Neuronal stem cell (in vitro differentiated cells): ENCODE results near the gene ARPC4.

Source experiments
- DNase-seq: peaks from one replicate; pipeline ENCODE4 v3.0.0-alpha.2; 2013; ENCODE audit warnings: low spot score
- H2AFZ ChIP-seq: one replicate; pipeline ENCODE4 v1.6.1; 2013; ENCODE audit warnings: mild to moderate bottlenecking, low read length, inconsistent platforms
- H2AK5ac ChIP-seq: 2 replicates; pipeline ENCODE4 v1.6.1; 2013; ENCODE audit warnings: low read depth, mild to moderate bottlenecking, inconsistent platforms, low read length, moderate library complexity, mixed read lengths
- H2BK120ac ChIP-seq: 2 replicates; pipeline ENCODE4 v1.6.1; 2013; ENCODE audit warnings: low read depth, mild to moderate bottlenecking, inconsistent platforms, low read length, moderate library complexity, mixed read lengths
- H2BK12ac ChIP-seq: one replicate; pipeline ENCODE4 v1.6.1; 2013; ENCODE audit warnings: low read length, inconsistent platforms
- H2BK15ac ChIP-seq: 2 replicates; pipeline ENCODE4 v1.6.1; 2013; ENCODE audit warnings: mild to moderate bottlenecking, low read length, inconsistent platforms, mixed read lengths
- H2BK5ac ChIP-seq: one replicate; pipeline ENCODE4 v1.6.1; 2013; ENCODE audit warnings: inconsistent platforms, mild to moderate bottlenecking, low read length, moderate library complexity
- H3K14ac ChIP-seq: one replicate; pipeline ENCODE4 v1.6.1; 2013; ENCODE audit warnings: low read length, inconsistent platforms
- H3K18ac ChIP-seq: 2 replicates; pipeline ENCODE4 v1.6.1; 2013; ENCODE audit warnings: low read length, inconsistent platforms
- H3K23ac ChIP-seq: 2 replicates; pipeline ENCODE4 v1.6.1; 2013; ENCODE audit warnings: low read depth, mild to moderate bottlenecking, mixed read lengths, low read length, inconsistent platforms; ENCODE audit not compliant: poor library complexity
- H3K27ac ChIP-seq: replicated peaks from 3 replicates; pipeline ENCODE4 v1.5.1; 2013; ENCODE audit warnings: low read length, inconsistent platforms
- H3K27me3 ChIP-seq, 3 experiments: 2 replicates each; pipeline ENCODE4 v1.6.1; 2013; ENCODE audit warnings: low read length in 3 of 3, mild to moderate bottlenecking in 2 of 3, inconsistent platforms in 1 of 3, low read depth in 1 of 3, mixed read lengths in 1 of 3, moderate library complexity in 1 of 3; ENCODE audit not compliant: control insufficient read depth in 3 of 3, insufficient read depth in 3 of 3
- H3K36me3 ChIP-seq, 2 donors: replicated peaks in 1 of 2; 2 replicates each; pipeline ENCODE4 v1.6.1; 2013; ENCODE audit warnings: low read length in 2 of 2; ENCODE audit not compliant: control insufficient read depth in 2 of 2, insufficient read depth in 2 of 2
- H3K4ac ChIP-seq: 2 replicates; pipeline ENCODE4 v1.6.1; 2013; ENCODE audit warnings: inconsistent platforms, mild to moderate bottlenecking, low read length, moderate library complexity
- H3K4me1 ChIP-seq, 2 donors: 1 replicate in 1 of 2; 2 replicates in 1 of 2; pipeline ENCODE4 v1.6.1; 2013; ENCODE audit warnings: low read length in 2 of 2, low read depth in 1 of 2; ENCODE audit not compliant: control insufficient read depth in 2 of 2, insufficient read depth in 1 of 2
- H3K4me2 ChIP-seq: one replicate; pipeline ENCODE4 v1.6.1; 2013; ENCODE audit warnings: mild to moderate bottlenecking, low read length, inconsistent platforms; ENCODE audit not compliant: insufficient read depth, poor library complexity, severe bottlenecking
- H3K4me3 ChIP-seq, 2 donors: 2 replicates each; pipeline ENCODE4 v1.5.1; 2013; ENCODE audit warnings: low read length in 2 of 2, mild to moderate bottlenecking in 2 of 2, inconsistent platforms in 1 of 2, moderate library complexity in 1 of 2
- H3K79me1 ChIP-seq: one replicate; pipeline ENCODE4 v1.6.1; 2013; ENCODE audit warnings: low read depth, mild to moderate bottlenecking, inconsistent platforms, low read length, moderate library complexity
- H3K9ac ChIP-seq: one replicate; pipeline ENCODE4 v1.6.1; 2013; ENCODE audit warnings: mild to moderate bottlenecking, low read depth, low read length, inconsistent platforms; ENCODE audit not compliant: poor library complexity
- H3K9me3 ChIP-seq, 2 donors: replicated peaks in 1 of 2; 2 replicates each; pipeline versions ENCODE3 to v1.6.1; 2013; ENCODE audit warnings: low read length in 2 of 2, mild to moderate bottlenecking in 2 of 2, inconsistent platforms in 1 of 2, low read depth in 1 of 2, mixed read lengths in 1 of 2, moderate library complexity in 1 of 2; ENCODE audit not compliant: control insufficient read depth in 2 of 2, insufficient read depth in 1 of 2
- H4K8ac ChIP-seq: one replicate; pipeline ENCODE4 v1.6.1; 2013; ENCODE audit warnings: low read depth, mild to moderate bottlenecking, inconsistent platforms, low read length, moderate library complexity
- H4K91ac ChIP-seq: one replicate; pipeline ENCODE4 v1.6.1; 2013; ENCODE audit warnings: low read length, low read depth, mild to moderate bottlenecking, inconsistent platforms; ENCODE audit not compliant: poor library complexity
- WGBS, 2 donors: extraction: QIAGEN DNeasy Blood & Tissue Kit; methylation state at CpG; one replicate each; pipeline ENCODE4 v1.1.7; 2013; ENCODE audit warnings: missing lambda C conversion rate in 2 of 2, mixed read lengths in 1 of 2; ENCODE audit not compliant: insufficient read length in 2 of 2, insufficient replicate concordance in 1 of 2; ENCODE audit errors: extremely low coverage in 2 of 2; 5-methylcytosine and 5-hydroxymethylcytosine counted together

Gene ARPC4

GRCh38 chr3:9808345-9809037, 15.6 kb downstream of the ARPC4 start:
- Histone ChIP-seq H3K23ac (no peak overlapping the region), H3K4me1 (peaks cover 0 to 14% of the 10 kb centered on the region in 2 donors), H2BK15ac (no peak overlapping the region), H3K14ac (no peak overlapping the region), H4K91ac (no peak overlapping the region), H3K4ac (no peak overlapping the region), H3K9ac (peak overlapping the region; percentile 24), H2BK120ac (no peak overlapping the region), H3K18ac (no peak overlapping the region), H4K8ac (no peak overlapping the region), H2BK12ac (peak overlapping the region; percentile 14), H3K4me2 (no peak overlapping the region), H2BK5ac (no peak overlapping the region), H3K27ac (no peak overlapping the region), H2AFZ (no peak overlapping the region), H3K9me3 (no peaks in the 10 kb centered on the region), H3K4me3 (no peak overlapping the region), H2AK5ac (no peak overlapping the region), H3K36me3 (peaks cover 19 to 91% of the 10 kb centered on the region in 2 donors), H3K79me1 (peaks cover 4% of the 10 kb centered on the region), H3K27me3 (no peaks in the 10 kb centered on the region)
- DNase-seq, result peak; percentile 36
- no CpG with 5 or more reads among the region's 7 CpGs for WGBS, 2 donors

GRCh38 chr3:9809239-9809614, 16.3 kb downstream of the ARPC4 start:
- H3K27me3 ChIP-seq, result no peaks in the 10 kb centered on the region
- no peak overlapping the region for H4K8ac ChIP-seq
- H2BK120ac ChIP-seq, result no peak overlapping the region
- H2AK5ac ChIP-seq, result peak overlapping the region; percentile 59
- no peak overlapping the region for H3K23ac ChIP-seq
- peak overlapping the region; percentile 7 for H2BK12ac ChIP-seq
- H3K79me1 ChIP-seq, result peaks cover 4% of the 10 kb centered on the region
- no peak for DNase-seq
- H3K4me3 ChIP-seq, result no peak overlapping the region
- H2BK15ac ChIP-seq, result no peak overlapping the region
- H3K27ac ChIP-seq, result peak overlapping the region; percentile 51
- peak overlapping the region; percentile 73 for H3K18ac ChIP-seq
- H3K14ac ChIP-seq, result no peak overlapping the region
- no peak overlapping the region for H3K9ac ChIP-seq
- H2BK5ac ChIP-seq, result peak overlapping the region; percentile 72
- no peak overlapping the region for H2AFZ ChIP-seq
- H4K91ac ChIP-seq, result no peak overlapping the region
- H3K4me2 ChIP-seq, result peak overlapping the region; percentile 75
- no peak overlapping the region for H3K4ac ChIP-seq
- WGBS, 2 donors, result no CpG with 5 or more reads among the region's 4 CpGs
- H3K9me3 ChIP-seq, result no peaks in the 10 kb centered on the region
- peaks cover 0 to 14% of the 10 kb centered on the region in 2 donors for H3K4me1 ChIP-seq
- H3K36me3 ChIP-seq, result peaks cover 13 to 88% of the 10 kb centered on the region in 2 donors

GRCh38 chr3:9809615-9810432, 16.9 kb downstream of the ARPC4 start, which contains the start of gene TTLL3:
Gene TTLL3 (plus strand): TSS chr3:9810262. CDS start chr3:9810662, 400 bp downstream.
- Histone ChIP-seq H3K4ac (peak within 1 kb of the TSS; percentile 15), H3K9ac (peak within 1 kb of the TSS; percentile 88), H2BK15ac (peak within 1 kb of the TSS; percentile 27), H4K8ac (no peak within 1 kb of the TSS), H3K14ac (no peak within 1 kb of the TSS), H3K9me3 (no peaks in the 10 kb centered on the region), H2AK5ac (peak within 1 kb of the TSS; percentile 59), H2AFZ (no peak within 1 kb of the TSS), H3K27ac (peak within 1 kb of the TSS; percentile 53), H2BK120ac (no peak within 1 kb of the TSS), H4K91ac (no peak within 1 kb of the TSS), H3K18ac (peak within 1 kb of the TSS; percentile 93), H3K4me2 (peak within 1 kb of the TSS; percentile 75), H2BK12ac (peak within 1 kb of the TSS; percentile 34), H3K36me3 (peaks cover 8 to 86% of the 10 kb centered on the region in 2 donors), H3K4me3 (peak within 1 kb of the TSS; percentile 4 to 87), H2BK5ac (peak within 1 kb of the TSS; percentile 72), H3K27me3 (no peaks in the 10 kb centered on the region), H3K4me1 (peaks cover 0 to 14% of the 10 kb centered on the region in 2 donors), H3K23ac (no peak within 1 kb of the TSS), H3K79me1 (peaks cover 4% of the 10 kb centered on the region)
- peak; percentile 67 for DNase-seq
- no CpG with 5 or more reads among the region's 76 CpGs for WGBS, 2 donors

GRCh38 chr3:9810433-9810770, 17.5 kb downstream of the ARPC4 start:
- Histone ChIP-seq H2BK15ac (no peak overlapping the region), H3K14ac (no peak overlapping the region), H2BK12ac (no peak overlapping the region), H3K4me3 (peak overlapping the region in 1 of 2 donors; percentile 87), H2AFZ (no peak overlapping the region), H3K23ac (no peak overlapping the region), H2AK5ac (no peak overlapping the region), H3K4me1 (peaks cover 0 to 14% of the 10 kb centered on the region in 2 donors), H3K9me3 (no peaks in the 10 kb centered on the region), H2BK120ac (no peak overlapping the region), H2BK5ac (no peak overlapping the region), H3K4ac (no peak overlapping the region), H3K79me1 (peaks cover 3% of the 10 kb centered on the region), H4K8ac (no peak overlapping the region), H3K27ac (no peak overlapping the region), H3K4me2 (peak overlapping the region; percentile 75), H4K91ac (no peak overlapping the region), H3K27me3 (no peaks in the 10 kb centered on the region), H3K9ac (peak overlapping the region; percentile 88), H3K36me3 (peaks cover 6 to 84% of the 10 kb centered on the region in 2 donors), H3K18ac (peak overlapping the region; percentile 93)
- WGBS, 2 donors, result no CpG with 5 or more reads among the region's 18 CpGs
- DNase-seq, result no peak
